Panc1 (cell line): Measurements from ENCODE around the gene UNC80. TPM values are rescaled to one million over a fixed set of nuclear protein-coding genes. Genes with fewer than 3 reads are reported as not detected.

Experiments used
- ATAC-seq: fragments of 200-7000 bp; cut with Tn5 transposase; 2 replicates; pipeline ENCODE4 v1.9.1; 2020; ENCODE audit warnings: mild to moderate bottlenecking, moderate library complexity
- BruUV-seq: library from RNA; stranded (reverse); fragments of 400-500 nt; replicated peaks from 2 replicates; lab custom pipeline; 2021; lab: Mats Ljungman, UMichigan
- CTCF ChIA-PET: fragments of 300-600 bp; sonication (Branson Sonifier 250); formaldehyde crosslinking; loops from one replicate; lab custom pipeline; 2022; ENCODE audit warnings: antibody characterized with exemption; lab: Charles Lee
- POLR2A ChIA-PET: fragments of 300-600 bp; sonication (Branson Sonifier 250); formaldehyde crosslinking; loops from one replicate; lab custom pipeline; 2022; ENCODE audit warnings: antibody characterized with exemption; lab: Charles Lee
- DNase-seq: peaks from one replicate; pipeline ENCODE4 v3.0.0-alpha.2; 2010; ENCODE audit warnings: low read depth, low spot score
- H3K27ac ChIP-seq: 2 replicates; pipeline ENCODE4 v1.5.1; 2011; ENCODE audit warnings: mild to moderate bottlenecking, low read length, inconsistent platforms
- H3K27me3 ChIP-seq: fragments of 200-500 bp; sonication (Bioruptor generic); 2 replicates; pipeline ENCODE4 v1.6.0; 2014; ENCODE audit warnings: low read length, inconsistent platforms; ENCODE audit not compliant: control insufficient read depth, insufficient read depth
- H3K36me3 ChIP-seq: fragments of 200-500 bp; sonication (Bioruptor generic); 2 replicates; pipeline ENCODE4 v1.5.1; 2014; ENCODE audit warnings: inconsistent platforms, mild to moderate bottlenecking, low read length, moderate library complexity; ENCODE audit not compliant: control insufficient read depth, insufficient read depth
- H3K4me1 ChIP-seq: 2 replicates; pipeline ENCODE4 v1.5.1; 2011; ENCODE audit warnings: inconsistent platforms, mild to moderate bottlenecking, low read length, moderate library complexity; ENCODE audit not compliant: control insufficient read depth, insufficient read depth
- H3K4me3 ChIP-seq, 2 experiments: 2 replicates each; pipeline ENCODE4 v1.5.1; 2011 to 2012; ENCODE audit warnings: low read depth in 2 of 2, low read length in 2 of 2, mild to moderate bottlenecking in 2 of 2, inconsistent platforms in 1 of 2, moderate library complexity in 1 of 2
- H3K9me3 ChIP-seq: fragments of 200-500 bp; sonication (Bioruptor generic); 2 replicates; pipeline ENCODE4 v1.5.1; 2014; ENCODE audit warnings: low read depth, mild to moderate bottlenecking, inconsistent platforms, low read length, moderate library complexity; ENCODE audit not compliant: control insufficient read depth, insufficient read depth
- CTCF ChIP-seq: fragments of 450-650 bp; IDR thresholded peaks from 2 replicates; pipeline ENCODE4 v1.5.1; 2017; ENCODE audit warnings: mild to moderate bottlenecking
- POLR2AphosphoS5 ChIP-seq: IDR thresholded peaks from 2 replicates; pipeline ENCODE4 v1.6.1; 2012; ENCODE audit warnings: mild to moderate bottlenecking, low read depth, low read length, moderate library complexity
- REST ChIP-seq, 2 experiments: IDR thresholded peaks; 2 replicates each; pipeline ENCODE4 v1.6.1; 2011 to 2012; ENCODE audit warnings: low read depth in 2 of 2, control low read depth in 1 of 2, low read length in 1 of 2, mild to moderate bottlenecking in 1 of 2, moderate library complexity in 1 of 2; ENCODE audit not compliant: insufficient read depth in 1 of 2
- SIN3A ChIP-seq: IDR thresholded peaks from 2 replicates; pipeline ENCODE4 v1.6.1; 2012; ENCODE audit warnings: low read depth, mild to moderate bottlenecking, low read length, moderate library complexity, borderline replicate concordance; ENCODE audit not compliant: insufficient read depth
- TCF7L2 ChIP-seq: IDR thresholded peaks from 2 replicates; pipeline ENCODE4 v1.6.1; 2011; ENCODE audit warnings: mild to moderate bottlenecking, low read depth, low read length, inconsistent platforms
- in situ Hi-C: cut with HindIII; loops from 2 replicates; pipeline ENCODE4 v1.10.0; 2016; ENCODE audit warnings: low sequenced_read_pairs, low pct_unique_long_range_greater_than_20kb
- intact Hi-C: fragments of 100-400 bp; cut with micrococcal nuclease; formaldehyde crosslinking; loops from one replicate; pipeline ENCODE4 v1.10.0; 2022; ENCODE audit not compliant: unreplicated experiment
- total RNA-seq: library from RNA; stranded (reverse); gene quantifications from one replicate; pipeline ENCODE4 v1.2.1, GENCODE V29; 2021; ENCODE audit not compliant: unreplicated experiment

The UNC80 gene
- total RNA-seq, 1 experiment from 2014 or later, result 0.08 TPM

- Histone ChIP-seq H3K27ac (no peak overlapping the region), H3K9me3 (no peaks in the 10 kb centered on the region), H3K27me3 (peaks cover 14% of the 10 kb centered on the region), H3K4me3 (no peak overlapping the region), H3K4me1 (no peaks in the 10 kb centered on the region), H3K36me3 (no peaks in the 10 kb centered on the region; the same call in 1 of the 2 replicates)
- POLR2A ChIA-PET, result no interaction called here
- CTCF ChIA-PET, result no interaction called here
- TF ChIP-seq CTCF, result no peak
- TF ChIP-seq POLR2AphosphoS5, result no peak
- TF ChIP-seq REST (IDR thresholded peaks at IDR 0.05; ENCODE audit: insufficient read depth in 1 of 2, low read depth in 2 of 2, low read length in 1 of 2), result no peak
- TF ChIP-seq SIN3A, result no peak
- TF ChIP-seq TCF7L2, result no peak
- intact Hi-C loops, result no loop called here
- ATAC-seq, result no peak
- in situ Hi-C loops, result no loop called here
- no peak for DNase-seq
- BruUV-seq, result no TSS peak
These were observed 3.1 kb upstream of the UNC80 start for GRCh38 chr2:209768557-209768956.

- in situ Hi-C loops (no loop called here), intact Hi-C loops (no loop called here)
- Histone ChIP-seq H3K4me1 (no peaks in the 10 kb centered on the region), H3K9me3 (no peaks in the 10 kb centered on the region), H3K4me3 (peak overlapping the region in 1 of 2 experiments; percentile 34; a peak in 2 of 4 replicates), H3K27me3 (peaks cover 22% of the 10 kb centered on the region), H3K27ac (no peak overlapping the region), H3K36me3 (no peaks in the 10 kb centered on the region; the same call in 1 of the 2 replicates)
- ChIA-PET POLR2A (no interaction called here), CTCF (no interaction called here)
- TF ChIP-seq POLR2AphosphoS5 (no peak), SIN3A (no peak), REST (IDR thresholded peaks at IDR 0.05; ENCODE audit: insufficient read depth in 1 of 2, low read depth in 2 of 2, low read length in 1 of 2) (no peak), TCF7L2 (no peak), CTCF (no peak)
- ATAC-seq (no peak), DNase-seq (no peak)
- BruUV-seq, result no TSS peak
These were observed 656 bp downstream of the UNC80 start for GRCh38 chr2:209772290-209772685.
